GM23338 (cell line): ENCODE measurements around the gene OIP5. TPM values are rescaled to one million over a fixed set of nuclear protein-coding genes. Genes with fewer than 3 reads are reported as not detected.

ENCODE experiments used
- ATAC-seq: fragments of 200-7000 bp; cut with Tn5 transposase; 3 replicates; pipeline ENCODE4 v1.9.1; 2020
- DNase-seq: peaks from one replicate; pipeline ENCODE4 v3.0.0-alpha.2; 2015; ENCODE audit warnings: low spot score
- H2AFZ ChIP-seq: fragments of 200-600 bp; sonication (generic); 2 replicates; pipeline ENCODE4 v1.8.0; 2016; ENCODE audit warnings: antibody characterized with exemption, mild to moderate bottlenecking, moderate library complexity
- H3F3A ChIP-seq: fragments of 200-600 bp; sonication (generic); replicated peaks from 2 replicates; pipeline ENCODE4 v1.8.0; 2017; ENCODE audit warnings: antibody characterized with exemption, mixed run types, low read depth
- H3K27ac ChIP-seq: fragments of 200-600 bp; sonication (generic); 2 replicates; pipeline ENCODE4 v1.6.1; 2016; ENCODE audit warnings: low read depth
- H3K27me3 ChIP-seq: fragments of 200-600 bp; sonication (generic); 2 replicates; pipeline ENCODE4 v1.8.0; 2016; ENCODE audit warnings: mild to moderate bottlenecking, mixed run types, moderate library complexity; ENCODE audit not compliant: insufficient read depth
- H3K36me3 ChIP-seq: fragments of 200-600 bp; sonication (generic); 2 replicates; pipeline ENCODE4 v1.8.0; 2016; ENCODE audit warnings: mild to moderate bottlenecking; ENCODE audit not compliant: insufficient read depth
- H3K4me1 ChIP-seq: fragments of 200-600 bp; sonication (generic); 2 replicates; pipeline ENCODE4 v1.8.0; 2016; ENCODE audit warnings: mild to moderate bottlenecking, moderate library complexity; ENCODE audit not compliant: insufficient read depth
- H3K4me2 ChIP-seq: fragments of 200-600 bp; sonication (generic); 2 replicates; pipeline ENCODE4 v1.7.1; 2017; ENCODE audit warnings: mixed run types
- H3K4me3 ChIP-seq: fragments of 200-600 bp; sonication (generic); 2 replicates; pipeline ENCODE4 v1.6.1; 2016; ENCODE audit warnings: mixed run types
- H3K79me2 ChIP-seq: fragments of 200-600 bp; sonication (generic); replicated peaks from 2 replicates; pipeline ENCODE4 v1.8.0; 2017; ENCODE audit warnings: mild to moderate bottlenecking; ENCODE audit not compliant: insufficient read depth
- H3K9me2 ChIP-seq: fragments of 200-600 bp; sonication (generic); 2 replicates; pipeline ENCODE4 v1.8.0; 2017; ENCODE audit not compliant: insufficient read depth
- H4K20me1 ChIP-seq: fragments of 200-600 bp; sonication (generic); replicated peaks from 2 replicates; pipeline ENCODE4 v1.8.0; 2017; ENCODE audit warnings: mild to moderate bottlenecking; ENCODE audit not compliant: insufficient read depth
- H3K27ac Mint-ChIP-seq: 2 replicates; pipeline ENCODE4 v1.8.0; 2020; ENCODE audit warnings: inconsistent platforms, mild to moderate bottlenecking, moderate library complexity, mixed read lengths
- H3K27me3 Mint-ChIP-seq: 3 replicates; pipeline ENCODE4 v1.8.0; 2022; ENCODE audit warnings: low read depth, mild to moderate bottlenecking, moderate library complexity, mixed read lengths, inconsistent platforms; ENCODE audit not compliant: insufficient read depth, poor library complexity
- H3K36me3 Mint-ChIP-seq: 3 replicates; pipeline ENCODE4 v1.8.0; 2021; ENCODE audit warnings: low read depth, mild to moderate bottlenecking, inconsistent platforms, moderate library complexity, mixed read lengths
- H3K4me1 Mint-ChIP-seq: 3 replicates; pipeline ENCODE4 v1.8.0; 2020; ENCODE audit warnings: mild to moderate bottlenecking, inconsistent platforms, mixed read lengths
- H3K4me3 Mint-ChIP-seq: 3 replicates; pipeline ENCODE4 v1.8.0; 2021; ENCODE audit warnings: moderate library complexity, mild to moderate bottlenecking, inconsistent platforms, mixed read lengths
- H3K9me3 Mint-ChIP-seq: 3 replicates; pipeline ENCODE4 v1.8.0; 2020; ENCODE audit warnings: moderate library complexity, mild to moderate bottlenecking, inconsistent platforms, mixed read lengths
- CREB1 ChIP-seq: fragments of 250-450 bp; sonication (Bioruptor Pico); IDR thresholded peaks from 2 replicates; pipeline ENCODE4 v1.5.0; 2020; ENCODE audit warnings: low read depth, mild to moderate bottlenecking, moderate library complexity
- EZH2 ChIP-seq: fragments of 200-600 bp; sonication (generic); IDR thresholded peaks from one replicate; pipeline ENCODE4 v1.8.0; 2017; ENCODE audit warnings: antibody characterized with exemption, mild to moderate bottlenecking, low read depth; ENCODE audit not compliant: unreplicated experiment
- EZH2phosphoT487 ChIP-seq: fragments of 200-600 bp; sonication (generic); IDR thresholded peaks from one replicate; pipeline ENCODE4 v1.8.1; 2018; ENCODE audit warnings: antibody characterized with exemption; ENCODE audit not compliant: unreplicated experiment
- JUNB ChIP-seq: IDR thresholded peaks from one replicate; pipeline ENCODE4 v1.6.1; 2016; ENCODE audit warnings: antibody characterized with exemption; ENCODE audit not compliant: unreplicated experiment
- NANOG ChIP-seq: IDR thresholded peaks from 2 replicates; pipeline ENCODE4 v1.6.1; 2016; ENCODE audit warnings: antibody characterized with exemption, borderline replicate concordance
- POLR2AphosphoS5 ChIP-seq: IDR thresholded peaks from 2 replicates; pipeline ENCODE4 v1.6.1; 2016; ENCODE audit warnings: antibody characterized with exemption, low read depth
- STAT1 ChIP-seq: IDR thresholded peaks from one replicate; pipeline ENCODE4 v1.6.1; 2016; ENCODE audit warnings: antibody characterized with exemption; ENCODE audit not compliant: unreplicated experiment
- ZNF114 ChIP-seq: fragments of 250-450 bp; sonication (Bioruptor Pico); IDR thresholded peaks from 2 replicates; pipeline ENCODE4 v1.5.0; 2020; ENCODE audit warnings: mild to moderate bottlenecking, moderate library complexity
- ZNF331 ChIP-seq: fragments of 250-450 bp; sonication (Bioruptor Pico); IDR thresholded peaks from 2 replicates; pipeline ENCODE4 v1.5.0; 2020; ENCODE audit warnings: low read depth, mild to moderate bottlenecking, moderate library complexity
- polyA plus RNA-seq: library from polyadenylated mRNA; unstranded; fragments of >200 nt; fragmentation: Nextera tagmentation; extraction: Ambion mirVana; gene quantifications from 2 replicates; pipeline ENCODE4 v1.2.1, GENCODE V29; 2016
- total RNA-seq: library from RNA; depleted of rRNA; stranded (reverse); fragments of >200 nt; shearing (Covaris generic); gene quantifications from 2 replicates; pipeline ENCODE4 v1.2.3, GENCODE V29; 2014
- TF ChIP-seq, protein P1 (sequence below): fragments of 250-450 bp; sonication (Bioruptor Pico); IDR thresholded peaks from 2 replicates; pipeline ENCODE4 v1.5.0; 2020; ENCODE audit warnings: mild to moderate bottlenecking, moderate library complexity
- TF ChIP-seq, protein P2 (sequence below), 2 experiments: fragments of 200-600 bp in 1 of 2; sonication (generic) in 1 of 2; conservative IDR thresholded peaks; 2 replicates each; pipeline versions ENCODE4 v1.5.1 to v1.6.1; 2016 to 2017; ENCODE audit warnings: antibody characterized with exemption in 2 of 2, low read depth in 2 of 2, mild to moderate bottlenecking in 2 of 2, moderate library complexity in 1 of 2
- TF ChIP-seq, protein P3 (sequence below): IDR thresholded peaks from 2 replicates; pipeline ENCODE4 v1.6.1; 2016; ENCODE audit warnings: antibody characterized with exemption
- TF ChIP-seq, protein P4 (sequence below): IDR thresholded peaks from one replicate; pipeline ENCODE4 v1.6.1; 2018; ENCODE audit warnings: antibody characterized with exemption; ENCODE audit not compliant: unreplicated experiment

Gene OIP5
- total and polyA plus RNA-seq, 2 experiments from 2014 or later, result 61.1 to 71.7 TPM

DNA sequence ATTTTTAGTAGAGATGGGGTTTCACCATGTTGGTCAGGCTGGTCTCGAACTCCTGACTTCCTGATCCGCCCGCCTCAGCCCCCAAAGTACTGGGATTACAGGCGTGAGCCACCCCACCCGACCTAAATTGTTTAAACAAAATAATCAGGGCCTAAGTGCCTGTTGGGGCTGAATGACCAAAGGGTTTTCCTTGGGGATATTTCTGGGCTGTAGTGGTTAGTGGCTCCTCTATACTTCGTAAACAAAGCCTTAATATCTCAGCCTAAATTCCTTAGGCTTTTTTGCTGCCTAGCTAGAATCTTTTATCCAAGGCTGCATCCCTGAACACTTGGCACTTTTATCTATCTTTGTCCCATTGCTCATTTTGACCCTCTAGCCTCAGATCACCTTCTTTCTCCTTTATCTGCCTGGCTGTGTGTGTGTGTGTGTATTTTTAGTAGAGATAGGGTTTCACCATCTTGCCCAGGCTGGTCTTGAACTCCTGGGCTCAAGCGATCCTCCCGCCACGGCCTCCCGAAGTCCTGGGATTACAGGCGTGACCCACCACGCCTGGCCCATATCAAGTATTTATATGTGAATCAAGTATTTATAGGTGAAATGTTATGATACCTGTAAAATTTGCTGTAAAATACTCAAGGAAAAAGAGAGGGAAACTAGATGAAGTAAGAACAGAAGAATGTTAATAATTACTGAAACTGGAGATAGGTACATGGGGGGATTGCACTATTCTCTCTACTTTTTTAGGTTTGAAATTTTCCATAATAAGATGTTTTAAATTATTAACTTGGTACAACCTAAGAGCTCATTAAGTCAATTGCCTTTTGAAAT lies 2.1 kb upstream of the OIP5 start:
- Histone ChIP-seq H3K27ac (no peak overlapping the region), H3K4me2 (peak overlapping the region; percentile 83), H3K9me2 (no peaks in the 10 kb centered on the region), H4K20me1 (peaks cover 15% of the 10 kb centered on the region), H3F3A (no peaks in the 10 kb centered on the region; the same call in 1 of the 2 replicates), H3K79me2 (peaks cover 79% of the 10 kb centered on the region), H3K27me3 (no peaks in the 10 kb centered on the region), H2AFZ (no peak overlapping the region), H3K4me1 (peaks cover 17% of the 10 kb centered on the region; the same call in 1 of the 2 replicates), H3K4me3 (peak overlapping the region; percentile 75), H3K36me3 (peaks cover 5% of the 10 kb centered on the region; the same call in 1 of the 2 replicates)
- peaks cover 8% of the 10 kb centered on the region; the same call in 2 of the 3 replicates for H3K4me1 Mint-ChIP-seq
- ATAC-seq (no peak), DNase-seq (no peak)
- no peak overlapping the region for H3K27ac Mint-ChIP-seq
- H3K9me3 Mint-ChIP-seq, result no peaks in the 10 kb centered on the region; the same call in 2 of the 3 replicates
- peak overlapping the region; percentile 98 for H3K4me3 Mint-ChIP-seq
- H3K36me3 Mint-ChIP-seq, result peaks cover 24% of the 10 kb centered on the region
- H3K27me3 Mint-ChIP-seq, result peaks cover 7% of the 10 kb centered on the region
- TF ChIP-seq, protein P1, sequence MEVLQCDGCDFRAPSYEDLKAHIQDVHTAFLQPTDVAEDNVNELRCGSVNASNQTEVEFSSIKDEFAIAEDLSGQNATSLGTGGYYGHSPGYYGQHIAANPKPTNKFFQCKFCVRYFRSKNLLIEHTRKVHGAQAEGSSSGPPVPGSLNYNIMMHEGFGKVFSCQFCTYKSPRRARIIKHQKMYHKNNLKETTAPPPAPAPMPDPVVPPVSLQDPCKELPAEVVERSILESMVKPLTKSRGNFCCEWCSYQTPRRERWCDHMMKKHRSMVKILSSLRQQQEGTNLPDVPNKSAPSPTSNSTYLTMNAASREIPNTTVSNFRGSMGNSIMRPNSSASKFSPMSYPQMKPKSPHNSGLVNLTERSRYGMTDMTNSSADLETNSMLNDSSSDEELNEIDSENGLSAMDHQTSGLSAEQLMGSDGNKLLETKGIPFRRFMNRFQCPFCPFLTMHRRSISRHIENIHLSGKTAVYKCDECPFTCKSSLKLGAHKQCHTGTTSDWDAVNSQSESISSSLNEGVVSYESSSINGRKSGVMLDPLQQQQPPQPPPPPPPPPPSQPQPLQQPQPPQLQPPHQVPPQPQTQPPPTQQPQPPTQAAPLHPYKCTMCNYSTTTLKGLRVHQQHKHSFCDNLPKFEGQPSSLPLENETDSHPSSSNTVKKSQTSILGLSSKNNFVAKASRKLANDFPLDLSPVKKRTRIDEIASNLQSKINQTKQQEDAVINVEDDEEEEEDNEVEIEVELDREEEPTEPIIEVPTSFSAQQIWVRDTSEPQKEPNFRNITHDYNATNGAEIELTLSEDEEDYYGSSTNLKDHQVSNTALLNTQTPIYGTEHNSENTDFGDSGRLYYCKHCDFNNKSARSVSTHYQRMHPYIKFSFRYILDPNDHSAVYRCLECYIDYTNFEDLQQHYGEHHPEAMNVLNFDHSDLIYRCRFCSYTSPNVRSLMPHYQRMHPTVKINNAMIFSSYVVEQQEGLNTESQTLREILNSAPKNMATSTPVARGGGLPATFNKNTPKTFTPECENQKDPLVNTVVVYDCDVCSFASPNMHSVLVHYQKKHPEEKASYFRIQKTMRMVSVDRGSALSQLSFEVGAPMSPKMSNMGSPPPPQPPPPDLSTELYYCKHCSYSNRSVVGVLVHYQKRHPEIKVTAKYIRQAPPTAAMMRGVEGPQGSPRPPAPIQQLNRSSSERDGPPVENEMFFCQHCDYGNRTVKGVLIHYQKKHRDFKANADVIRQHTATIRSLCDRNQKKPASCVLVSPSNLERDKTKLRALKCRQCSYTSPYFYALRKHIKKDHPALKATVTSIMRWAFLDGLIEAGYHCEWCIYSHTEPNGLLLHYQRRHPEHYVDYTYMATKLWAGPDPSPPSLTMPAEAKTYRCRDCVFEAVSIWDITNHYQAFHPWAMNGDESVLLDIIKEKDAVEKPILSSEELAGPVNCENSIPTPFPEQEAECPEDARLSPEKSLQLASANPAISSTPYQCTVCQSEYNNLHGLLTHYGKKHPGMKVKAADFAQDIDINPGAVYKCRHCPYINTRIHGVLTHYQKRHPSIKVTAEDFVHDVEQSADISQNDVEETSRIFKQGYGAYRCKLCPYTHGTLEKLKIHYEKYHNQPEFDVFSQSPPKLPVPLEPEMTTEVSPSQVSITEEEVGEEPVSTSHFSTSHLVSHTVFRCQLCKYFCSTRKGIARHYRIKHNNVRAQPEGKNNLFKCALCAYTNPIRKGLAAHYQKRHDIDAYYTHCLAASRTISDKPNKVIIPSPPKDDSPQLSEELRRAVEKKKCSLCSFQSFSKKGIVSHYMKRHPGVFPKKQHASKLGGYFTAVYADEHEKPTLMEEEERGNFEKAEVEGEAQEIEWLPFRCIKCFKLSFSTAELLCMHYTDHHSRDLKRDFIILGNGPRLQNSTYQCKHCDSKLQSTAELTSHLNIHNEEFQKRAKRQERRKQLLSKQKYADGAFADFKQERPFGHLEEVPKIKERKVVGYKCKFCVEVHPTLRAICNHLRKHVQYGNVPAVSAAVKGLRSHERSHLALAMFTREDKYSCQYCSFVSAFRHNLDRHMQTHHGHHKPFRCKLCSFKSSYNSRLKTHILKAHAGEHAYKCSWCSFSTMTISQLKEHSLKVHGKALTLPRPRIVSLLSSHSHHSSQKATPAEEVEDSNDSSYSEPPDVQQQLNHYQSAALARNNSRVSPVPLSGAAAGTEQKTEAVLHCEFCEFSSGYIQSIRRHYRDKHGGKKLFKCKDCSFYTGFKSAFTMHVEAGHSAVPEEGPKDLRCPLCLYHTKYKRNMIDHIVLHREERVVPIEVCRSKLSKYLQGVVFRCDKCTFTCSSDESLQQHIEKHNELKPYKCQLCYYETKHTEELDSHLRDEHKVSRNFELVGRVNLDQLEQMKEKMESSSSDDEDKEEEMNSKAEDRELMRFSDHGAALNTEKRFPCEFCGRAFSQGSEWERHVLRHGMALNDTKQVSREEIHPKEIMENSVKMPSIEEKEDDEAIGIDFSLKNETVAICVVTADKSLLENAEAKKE (CRISPR knock-in tag), result no peak
- TF ChIP-seq ZNF114 (CRISPR knock-in tag) (no peak), EZH2 (no peak), NANOG (no peak), CREB1 (CRISPR knock-in tag) (no peak), ZNF331 (CRISPR knock-in tag) (no peak), JUNB (no peak), EZH2phosphoT487 (no peak), STAT1 (no peak), POLR2AphosphoS5 (no peak)
- TF ChIP-seq, protein P2, sequence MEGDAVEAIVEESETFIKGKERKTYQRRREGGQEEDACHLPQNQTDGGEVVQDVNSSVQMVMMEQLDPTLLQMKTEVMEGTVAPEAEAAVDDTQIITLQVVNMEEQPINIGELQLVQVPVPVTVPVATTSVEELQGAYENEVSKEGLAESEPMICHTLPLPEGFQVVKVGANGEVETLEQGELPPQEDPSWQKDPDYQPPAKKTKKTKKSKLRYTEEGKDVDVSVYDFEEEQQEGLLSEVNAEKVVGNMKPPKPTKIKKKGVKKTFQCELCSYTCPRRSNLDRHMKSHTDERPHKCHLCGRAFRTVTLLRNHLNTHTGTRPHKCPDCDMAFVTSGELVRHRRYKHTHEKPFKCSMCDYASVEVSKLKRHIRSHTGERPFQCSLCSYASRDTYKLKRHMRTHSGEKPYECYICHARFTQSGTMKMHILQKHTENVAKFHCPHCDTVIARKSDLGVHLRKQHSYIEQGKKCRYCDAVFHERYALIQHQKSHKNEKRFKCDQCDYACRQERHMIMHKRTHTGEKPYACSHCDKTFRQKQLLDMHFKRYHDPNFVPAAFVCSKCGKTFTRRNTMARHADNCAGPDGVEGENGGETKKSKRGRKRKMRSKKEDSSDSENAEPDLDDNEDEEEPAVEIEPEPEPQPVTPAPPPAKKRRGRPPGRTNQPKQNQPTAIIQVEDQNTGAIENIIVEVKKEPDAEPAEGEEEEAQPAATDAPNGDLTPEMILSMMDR (conservative IDR thresholded peaks at IDR 0.05; ENCODE audit: low read depth in 2 of 2), result no peak
- TF ChIP-seq, protein P3, sequence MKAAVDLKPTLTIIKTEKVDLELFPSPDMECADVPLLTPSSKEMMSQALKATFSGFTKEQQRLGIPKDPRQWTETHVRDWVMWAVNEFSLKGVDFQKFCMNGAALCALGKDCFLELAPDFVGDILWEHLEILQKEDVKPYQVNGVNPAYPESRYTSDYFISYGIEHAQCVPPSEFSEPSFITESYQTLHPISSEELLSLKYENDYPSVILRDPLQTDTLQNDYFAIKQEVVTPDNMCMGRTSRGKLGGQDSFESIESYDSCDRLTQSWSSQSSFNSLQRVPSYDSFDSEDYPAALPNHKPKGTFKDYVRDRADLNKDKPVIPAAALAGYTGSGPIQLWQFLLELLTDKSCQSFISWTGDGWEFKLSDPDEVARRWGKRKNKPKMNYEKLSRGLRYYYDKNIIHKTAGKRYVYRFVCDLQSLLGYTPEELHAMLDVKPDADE, result no peak
- TF ChIP-seq, protein P4, sequence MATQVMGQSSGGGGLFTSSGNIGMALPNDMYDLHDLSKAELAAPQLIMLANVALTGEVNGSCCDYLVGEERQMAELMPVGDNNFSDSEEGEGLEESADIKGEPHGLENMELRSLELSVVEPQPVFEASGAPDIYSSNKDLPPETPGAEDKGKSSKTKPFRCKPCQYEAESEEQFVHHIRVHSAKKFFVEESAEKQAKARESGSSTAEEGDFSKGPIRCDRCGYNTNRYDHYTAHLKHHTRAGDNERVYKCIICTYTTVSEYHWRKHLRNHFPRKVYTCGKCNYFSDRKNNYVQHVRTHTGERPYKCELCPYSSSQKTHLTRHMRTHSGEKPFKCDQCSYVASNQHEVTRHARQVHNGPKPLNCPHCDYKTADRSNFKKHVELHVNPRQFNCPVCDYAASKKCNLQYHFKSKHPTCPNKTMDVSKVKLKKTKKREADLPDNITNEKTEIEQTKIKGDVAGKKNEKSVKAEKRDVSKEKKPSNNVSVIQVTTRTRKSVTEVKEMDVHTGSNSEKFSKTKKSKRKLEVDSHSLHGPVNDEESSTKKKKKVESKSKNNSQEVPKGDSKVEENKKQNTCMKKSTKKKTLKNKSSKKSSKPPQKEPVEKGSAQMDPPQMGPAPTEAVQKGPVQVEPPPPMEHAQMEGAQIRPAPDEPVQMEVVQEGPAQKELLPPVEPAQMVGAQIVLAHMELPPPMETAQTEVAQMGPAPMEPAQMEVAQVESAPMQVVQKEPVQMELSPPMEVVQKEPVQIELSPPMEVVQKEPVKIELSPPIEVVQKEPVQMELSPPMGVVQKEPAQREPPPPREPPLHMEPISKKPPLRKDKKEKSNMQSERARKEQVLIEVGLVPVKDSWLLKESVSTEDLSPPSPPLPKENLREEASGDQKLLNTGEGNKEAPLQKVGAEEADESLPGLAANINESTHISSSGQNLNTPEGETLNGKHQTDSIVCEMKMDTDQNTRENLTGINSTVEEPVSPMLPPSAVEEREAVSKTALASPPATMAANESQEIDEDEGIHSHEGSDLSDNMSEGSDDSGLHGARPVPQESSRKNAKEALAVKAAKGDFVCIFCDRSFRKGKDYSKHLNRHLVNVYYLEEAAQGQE, result no peak
